Smooth muscle cell (in vitro differentiated cells): ENCODE data around the gene PGAP2. TPM values are rescaled to one million over a fixed set of nuclear protein-coding genes. Genes with fewer than 3 reads are reported as not detected.
A peak's percentile ranks its signal among the peaks of the same experiment; 100 is the strongest.

ENCODE experiments used
- DNase-seq: peaks from one replicate; lab custom pipeline; 2025; ENCODE audit not compliant: unreplicated experiment; lab: John Stamatoyannopoulos, UW
- H2AFZ ChIP-seq: fragments of 200-600 bp; sonication (generic); 2 replicates; pipeline ENCODE4 v1.6.0; 2016; ENCODE audit warnings: antibody characterized with exemption, low read depth, mild to moderate bottlenecking
- H3F3A ChIP-seq: fragments of 200-600 bp; sonication (generic); 2 replicates; pipeline ENCODE4 v1.6.0; 2017; ENCODE audit warnings: antibody characterized with exemption, low read depth
- H3K27ac ChIP-seq: fragments of 200-600 bp; sonication (generic); 2 replicates; pipeline ENCODE4 v1.5.1; 2016; ENCODE audit warnings: low read depth, mild to moderate bottlenecking
- H3K27me3 ChIP-seq: fragments of 200-600 bp; sonication (generic); 2 replicates; pipeline ENCODE4 v1.6.1; 2016; ENCODE audit warnings: low read depth, mild to moderate bottlenecking
- H3K36me3 ChIP-seq: fragments of 200-600 bp; sonication (generic); 2 replicates; pipeline ENCODE4 v1.5.1; 2016; ENCODE audit warnings: low read depth
- H3K4me1 ChIP-seq: fragments of 200-600 bp; sonication (generic); 2 replicates; pipeline ENCODE4 v1.5.1; 2016; ENCODE audit warnings: low read depth
- H3K4me2 ChIP-seq: fragments of 200-600 bp; sonication (generic); 2 replicates; pipeline ENCODE4 v1.6.0; 2016; ENCODE audit warnings: mild to moderate bottlenecking
- H3K4me3 ChIP-seq: fragments of 200-600 bp; sonication (generic); 2 replicates; pipeline ENCODE4 v1.5.1; 2016; ENCODE audit warnings: mild to moderate bottlenecking
- H3K79me2 ChIP-seq: fragments of 200-600 bp; sonication (generic); 2 replicates; pipeline ENCODE4 v1.6.0; 2016; ENCODE audit warnings: low read depth, mild to moderate bottlenecking
- H3K9ac ChIP-seq: fragments of 200-600 bp; sonication (generic); 2 replicates; pipeline ENCODE4 v1.6.0; 2016; ENCODE audit warnings: low read depth
- H3K9me3 ChIP-seq: fragments of 200-600 bp; sonication (generic); replicated peaks from 2 replicates; pipeline ENCODE4 v1.5.1; 2016; ENCODE audit warnings: low read depth
- H4K20me1 ChIP-seq: fragments of 200-600 bp; sonication (generic); 2 replicates; pipeline ENCODE4 v1.6.0; 2016; ENCODE audit warnings: low read depth
- whole genome bisulfite sequencing: methylation state at CpG from one replicate; pipeline ENCODE4 v1.1.7; 2016; ENCODE audit warnings: low lambda C conversion rate; 5-methylcytosine and 5-hydroxymethylcytosine counted together
- polyA plus RNA-seq: library from polyadenylated mRNA; unstranded; fragments of >200 nt; fragmentation: Nextera tagmentation; extraction: Ambion mirVana; gene quantifications from 2 replicates; pipeline ENCODE4 v1.2.1, GENCODE V29; 2016
- small RNA-seq: library from RNA; depleted of rRNA; stranded (forward); fragments of <200 nt; gene quantifications from one replicate; pipeline ENCODE3, GENCODE V24; 2014
- total RNA-seq: library from RNA; depleted of rRNA; stranded (reverse); fragments of >200 nt; gene quantifications from 2 replicates; pipeline ENCODE4 v1.2.3, GENCODE V29; 2014
- TF ChIP-seq, protein P1 (sequence below): fragments of 200-600 bp; sonication (generic); IDR thresholded peaks from 2 replicates; pipeline ENCODE4 v1.5.1; 2017; ENCODE audit warnings: borderline replicate concordance, mild to moderate bottlenecking, antibody characterized with exemption; ENCODE audit not compliant: insufficient read depth, poor library complexity, severe bottlenecking

PGAP2 gene
- total and polyA plus RNA-seq, 2 experiments from 2014 or later, result 8.7 to 10.9 TPM

DNA sequence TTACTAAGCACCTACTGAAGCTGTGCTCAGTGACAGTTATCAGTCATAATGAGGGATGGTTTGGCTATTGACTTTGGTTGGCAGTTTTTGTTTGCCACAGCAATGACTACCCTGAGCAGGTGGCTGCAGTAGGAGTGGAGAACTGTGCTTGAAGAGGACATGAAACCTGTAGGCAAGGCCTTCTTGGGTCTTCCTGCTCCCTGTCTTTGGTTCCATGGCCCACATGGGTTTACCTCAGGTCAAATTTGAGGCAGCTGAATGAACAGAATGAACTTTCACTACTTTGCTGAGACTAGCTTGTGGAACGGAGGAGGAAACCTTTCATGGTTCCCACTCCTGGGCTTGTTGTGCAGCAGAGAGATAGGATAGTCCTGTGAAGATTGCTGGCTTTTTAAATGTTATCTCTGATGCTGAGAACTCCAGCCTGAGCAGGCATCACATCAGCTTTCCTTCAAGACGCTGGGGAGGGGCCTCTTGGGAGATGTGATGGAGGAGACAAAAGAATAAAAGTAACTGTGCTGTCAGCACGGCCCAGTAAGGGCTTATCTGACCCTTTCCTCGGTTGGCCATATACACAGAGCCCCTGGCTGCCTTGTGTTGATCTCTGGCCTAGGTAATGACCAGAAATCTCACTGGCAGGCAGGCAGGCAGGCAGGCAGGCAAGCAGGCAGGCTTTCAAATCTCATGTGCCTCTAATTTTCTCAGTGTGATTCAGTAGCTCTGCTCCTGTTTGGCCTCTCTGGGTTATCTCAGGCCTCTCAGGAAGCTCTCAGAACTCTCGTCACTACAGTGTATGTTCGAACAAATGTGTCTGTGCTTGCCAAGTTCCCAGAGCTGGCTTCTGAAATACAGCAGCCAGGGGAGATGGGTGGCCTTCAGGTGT, 59.1 kb downstream of the PGAP2 start:
- Histone ChIP-seq H2AFZ (no peak overlapping the region), H4K20me1 (peaks cover 40% of the 10 kb centered on the region), H3K27me3 (no peaks in the 10 kb centered on the region), H3K4me3 (no peak overlapping the region), H3K9ac (no peak overlapping the region), H3K36me3 (no peaks in the 10 kb centered on the region), H3K79me2 (peaks cover 67% of the 10 kb centered on the region), H3F3A (peaks cover 3% of the 10 kb centered on the region), H3K27ac (peak overlapping the region; percentile 34), H3K4me1 (peaks cover 13% of the 10 kb centered on the region), H3K4me2 (no peak overlapping the region), H3K9me3 (no peaks in the 10 kb centered on the region)
- no peak for DNase-seq
- TF ChIP-seq, protein P1, sequence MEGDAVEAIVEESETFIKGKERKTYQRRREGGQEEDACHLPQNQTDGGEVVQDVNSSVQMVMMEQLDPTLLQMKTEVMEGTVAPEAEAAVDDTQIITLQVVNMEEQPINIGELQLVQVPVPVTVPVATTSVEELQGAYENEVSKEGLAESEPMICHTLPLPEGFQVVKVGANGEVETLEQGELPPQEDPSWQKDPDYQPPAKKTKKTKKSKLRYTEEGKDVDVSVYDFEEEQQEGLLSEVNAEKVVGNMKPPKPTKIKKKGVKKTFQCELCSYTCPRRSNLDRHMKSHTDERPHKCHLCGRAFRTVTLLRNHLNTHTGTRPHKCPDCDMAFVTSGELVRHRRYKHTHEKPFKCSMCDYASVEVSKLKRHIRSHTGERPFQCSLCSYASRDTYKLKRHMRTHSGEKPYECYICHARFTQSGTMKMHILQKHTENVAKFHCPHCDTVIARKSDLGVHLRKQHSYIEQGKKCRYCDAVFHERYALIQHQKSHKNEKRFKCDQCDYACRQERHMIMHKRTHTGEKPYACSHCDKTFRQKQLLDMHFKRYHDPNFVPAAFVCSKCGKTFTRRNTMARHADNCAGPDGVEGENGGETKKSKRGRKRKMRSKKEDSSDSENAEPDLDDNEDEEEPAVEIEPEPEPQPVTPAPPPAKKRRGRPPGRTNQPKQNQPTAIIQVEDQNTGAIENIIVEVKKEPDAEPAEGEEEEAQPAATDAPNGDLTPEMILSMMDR, result no peak
- WGBS, result 27% methylated on average over 6 of the region's 6 CpGs

DNA sequence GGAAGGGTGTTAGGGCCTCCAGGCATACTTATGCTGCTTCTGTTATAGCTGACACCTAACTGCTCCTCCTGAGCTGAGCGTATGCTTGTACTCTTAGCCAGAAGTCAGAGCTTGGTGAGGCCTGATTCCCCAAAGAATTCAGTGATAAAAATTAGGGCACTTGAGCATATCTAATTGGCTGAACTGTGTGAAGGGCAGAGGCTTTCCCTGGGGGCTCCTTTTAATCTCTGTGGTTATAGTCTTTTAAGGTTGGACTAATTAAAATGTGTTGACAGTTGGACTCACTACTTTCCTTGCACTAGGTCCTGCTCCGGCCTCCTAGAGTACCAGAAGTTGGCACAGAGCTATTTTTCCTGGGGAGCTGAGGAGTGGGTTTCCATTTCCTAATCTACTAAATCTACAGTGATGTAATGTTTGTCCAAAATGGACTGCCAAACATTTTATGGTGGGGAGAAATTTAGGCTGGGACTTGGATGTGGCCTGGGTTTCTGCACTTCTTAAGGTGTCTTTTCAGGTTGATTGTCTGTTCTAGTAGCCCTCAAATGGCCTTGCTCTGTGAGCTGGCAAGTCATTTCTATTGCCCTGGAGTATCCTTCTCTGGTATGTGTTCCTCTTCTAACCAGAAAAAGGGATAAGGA, 65.5 kb downstream of the PGAP2 start:
- no peak overlapping the region for H3K27ac ChIP-seq
- H3K9ac ChIP-seq, result no peak overlapping the region
- 83% methylated on average over 2 of the region's 2 CpGs for WGBS
- TF ChIP-seq, protein P1, result no peak
- H3K36me3 ChIP-seq, result no peaks in the 10 kb centered on the region
- H3K4me2 ChIP-seq, result no peak overlapping the region
- no peaks in the 10 kb centered on the region for H3K9me3 ChIP-seq
- peaks cover 46% of the 10 kb centered on the region for H4K20me1 ChIP-seq
- no peaks in the 10 kb centered on the region for H3K27me3 ChIP-seq
- H3F3A ChIP-seq, result no peaks in the 10 kb centered on the region
- H3K79me2 ChIP-seq, result peaks cover 58% of the 10 kb centered on the region
- H3K4me1 ChIP-seq, result peaks cover 14% of the 10 kb centered on the region
- no peak for DNase-seq
- no peak overlapping the region for H3K4me3 ChIP-seq
- no peak overlapping the region for H2AFZ ChIP-seq

Small RNAs within 50 kb of the gene (small RNA-seq; reads per million reads assigned to genes)
- not detected for gene RNU7-50P

Other genes starting within 250 kb of the PGAP2 start
- gene ART5, start 166.6 kb upstream of the PGAP2 start, total RNA-seq, result 3.5 and 4.8 TPM in 2 replicates
- gene ART5, start 166.6 kb upstream of the PGAP2 start, polyA plus RNA-seq, result 2.4 and 5.2 TPM in 2 replicates
- gene ART1, start 163.4 kb upstream of the PGAP2 start, total RNA-seq, result not detected in 2 replicates
- gene ART1, start 163.4 kb upstream of the PGAP2 start, polyA plus RNA-seq, result not detected in 2 replicates
- 0.58 and 1.0 TPM in 2 replicates for gene CHRNA10, start 137.2 kb upstream of the PGAP2 start, total RNA-seq
- 0.41 and 2.3 TPM in 2 replicates for gene CHRNA10, start 137.2 kb upstream of the PGAP2 start, polyA plus RNA-seq
- 81.8 and 84.0 TPM in 2 replicates for gene NUP98, start 11.0 kb upstream of the PGAP2 start, total RNA-seq
- 15.8 and 19.6 TPM in 2 replicates for gene NUP98, start 11.0 kb upstream of the PGAP2 start, polyA plus RNA-seq
- gene RHOG, start 32.4 kb downstream of the PGAP2 start, total RNA-seq, result 20.2 and 20.7 TPM in 2 replicates
- gene RHOG, start 32.4 kb downstream of the PGAP2 start, polyA plus RNA-seq, result 32.7 and 51.3 TPM in 2 replicates
- gene STIM1, start 47.1 kb downstream of the PGAP2 start, total RNA-seq, result 19.0 and 31.5 TPM in 2 replicates
- gene STIM1, start 47.1 kb downstream of the PGAP2 start, polyA plus RNA-seq, result 15.3 and 25.3 TPM in 2 replicates